Frontal cortex (tissue), 1 donor: ENCODE measurements around the gene TRIM21. TPM values are rescaled to one million over a fixed set of nuclear protein-coding genes. Genes with fewer than 3 reads are reported as not detected.

ENCODE experiments used
- total RNA-seq: library from RNA; depleted of rRNA; stranded (reverse); fragments of >200 nt; gene quantifications from one replicate; pipeline ENCODE4 v1.2.3, GENCODE V29; 2014

TRIM21 gene
- total RNA-seq, 1 donor from 2014 or later = 4.9 TPM

Other genes with a start within 250 kb of the TRIM21 start
- not detected for gene OR52B4, start 25.3 kb downstream of the TRIM21 start, total RNA-seq
- gene OR52K2, start 55.6 kb upstream of the TRIM21 start, total RNA-seq = not detected
- not detected for gene OR52K1, start 88.9 kb upstream of the TRIM21 start, total RNA-seq
- not detected for gene OR52M1, start 151.5 kb upstream of the TRIM21 start, total RNA-seq
- gene OR52I2, start 188.0 kb upstream of the TRIM21 start, total RNA-seq = not detected
- gene OR52I1, start 200.3 kb upstream of the TRIM21 start, total RNA-seq = not detected
- gene TRIM68, start 214.5 kb upstream of the TRIM21 start, total RNA-seq = 10.2 TPM
- gene OR51D1, start 243.8 kb upstream of the TRIM21 start, total RNA-seq = not detected